ENCODE results near the gene SYNDIG1L.

Gene SYNDIG1L

DNA sequence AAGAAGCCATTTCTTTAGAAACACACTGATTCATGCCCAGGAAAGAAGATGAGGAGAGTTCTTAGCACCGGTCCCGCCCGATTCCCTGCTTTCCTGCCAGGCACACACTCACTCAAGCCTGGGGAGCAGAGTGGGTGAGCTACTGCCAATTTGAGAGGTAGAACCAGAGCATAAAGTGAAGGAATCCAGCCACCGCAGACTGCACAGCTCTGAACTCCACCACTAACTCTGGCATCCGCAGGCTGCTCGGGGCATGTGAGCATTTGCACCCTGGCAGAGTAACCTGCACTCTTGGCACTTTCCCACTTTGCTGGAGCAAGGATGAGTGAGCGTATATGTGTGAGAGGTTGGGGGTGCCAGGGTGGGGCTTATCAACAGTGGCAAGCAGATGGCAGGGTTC, 4.0 kb upstream of the SYNDIG1L start:
- peaks cover 2% of the 10 kb centered on the region; the same call in 1 of the 2 replicates for H3K27me3 ChIP-seq (ENCODE audit: insufficient read depth, low read depth)
- no peaks in the 10 kb centered on the region for H3K4me1 ChIP-seq (ENCODE audit: low read depth, poor library complexity, severe bottlenecking)
- no peaks in the 10 kb centered on the region for H3K79me2 ChIP-seq (ENCODE audit: insufficient read depth, low read depth)
- no peaks in the 10 kb centered on the region for H3K36me3 ChIP-seq (ENCODE audit: insufficient read depth)
- H4K20me1 ChIP-seq (ENCODE audit: insufficient read depth): no peaks in the 10 kb centered on the region
- TF ChIP-seq, protein P1, sequence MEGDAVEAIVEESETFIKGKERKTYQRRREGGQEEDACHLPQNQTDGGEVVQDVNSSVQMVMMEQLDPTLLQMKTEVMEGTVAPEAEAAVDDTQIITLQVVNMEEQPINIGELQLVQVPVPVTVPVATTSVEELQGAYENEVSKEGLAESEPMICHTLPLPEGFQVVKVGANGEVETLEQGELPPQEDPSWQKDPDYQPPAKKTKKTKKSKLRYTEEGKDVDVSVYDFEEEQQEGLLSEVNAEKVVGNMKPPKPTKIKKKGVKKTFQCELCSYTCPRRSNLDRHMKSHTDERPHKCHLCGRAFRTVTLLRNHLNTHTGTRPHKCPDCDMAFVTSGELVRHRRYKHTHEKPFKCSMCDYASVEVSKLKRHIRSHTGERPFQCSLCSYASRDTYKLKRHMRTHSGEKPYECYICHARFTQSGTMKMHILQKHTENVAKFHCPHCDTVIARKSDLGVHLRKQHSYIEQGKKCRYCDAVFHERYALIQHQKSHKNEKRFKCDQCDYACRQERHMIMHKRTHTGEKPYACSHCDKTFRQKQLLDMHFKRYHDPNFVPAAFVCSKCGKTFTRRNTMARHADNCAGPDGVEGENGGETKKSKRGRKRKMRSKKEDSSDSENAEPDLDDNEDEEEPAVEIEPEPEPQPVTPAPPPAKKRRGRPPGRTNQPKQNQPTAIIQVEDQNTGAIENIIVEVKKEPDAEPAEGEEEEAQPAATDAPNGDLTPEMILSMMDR (conservative IDR thresholded peaks at IDR 0.05; ENCODE audit: low read depth, low read length): no peak
- H3K4me3 ChIP-seq (IDR thresholded peaks at IDR 0.05; ENCODE audit: insufficient read depth, low read depth, low read length): no peak overlapping the region
- no peak overlapping the region for H3K27ac ChIP-seq
- no peak overlapping the region for H2AFZ ChIP-seq (ENCODE audit: low read depth)
- H3K9ac ChIP-seq: no peak overlapping the region
- no peak overlapping the region for H3K4me2 ChIP-seq

DNA sequence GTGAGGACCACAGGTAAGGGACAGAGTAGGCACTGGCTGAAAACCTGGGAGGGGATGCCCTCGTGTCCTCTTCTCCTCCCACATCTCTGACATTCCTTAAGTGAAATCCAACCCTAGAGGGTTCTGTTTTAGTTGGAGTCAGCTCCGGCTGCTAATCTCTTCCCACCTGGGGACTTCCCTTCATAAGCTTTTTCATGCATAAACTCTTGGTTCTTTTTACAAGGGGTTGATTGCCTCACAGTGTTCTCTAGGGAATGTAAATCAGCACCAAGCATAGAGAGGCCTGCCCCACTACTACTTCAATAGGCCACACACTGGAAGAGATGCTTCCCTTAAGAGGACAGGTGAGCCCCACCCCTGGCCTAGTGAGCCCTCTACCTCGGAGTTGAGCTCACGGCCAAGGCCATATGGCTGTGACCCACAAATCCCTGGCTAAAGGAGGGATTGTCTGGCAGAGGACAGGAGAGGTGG, 3.2 kb upstream of the SYNDIG1L start:
- TF ChIP-seq, protein P1 (conservative IDR thresholded peaks at IDR 0.05; ENCODE audit: low read depth, low read length): no peak
- H3K27me3 ChIP-seq (ENCODE audit: insufficient read depth, low read depth): peaks cover 9% of the 10 kb centered on the region; the same call in 1 of the 2 replicates
- H3K4me2 ChIP-seq: no peak overlapping the region
- H3K36me3 ChIP-seq (ENCODE audit: insufficient read depth): no peaks in the 10 kb centered on the region
- H3K27ac ChIP-seq: no peak overlapping the region
- no peaks in the 10 kb centered on the region for H3K79me2 ChIP-seq (ENCODE audit: insufficient read depth, low read depth)
- H2AFZ ChIP-seq (ENCODE audit: low read depth): no peak overlapping the region
- H3K4me3 ChIP-seq (IDR thresholded peaks at IDR 0.05; ENCODE audit: insufficient read depth, low read depth, low read length): no peak overlapping the region
- no peaks in the 10 kb centered on the region for H4K20me1 ChIP-seq (ENCODE audit: insufficient read depth)
- H3K4me1 ChIP-seq (ENCODE audit: low read depth, poor library complexity, severe bottlenecking): no peaks in the 10 kb centered on the region
- no peak overlapping the region for H3K9ac ChIP-seq

DNA sequence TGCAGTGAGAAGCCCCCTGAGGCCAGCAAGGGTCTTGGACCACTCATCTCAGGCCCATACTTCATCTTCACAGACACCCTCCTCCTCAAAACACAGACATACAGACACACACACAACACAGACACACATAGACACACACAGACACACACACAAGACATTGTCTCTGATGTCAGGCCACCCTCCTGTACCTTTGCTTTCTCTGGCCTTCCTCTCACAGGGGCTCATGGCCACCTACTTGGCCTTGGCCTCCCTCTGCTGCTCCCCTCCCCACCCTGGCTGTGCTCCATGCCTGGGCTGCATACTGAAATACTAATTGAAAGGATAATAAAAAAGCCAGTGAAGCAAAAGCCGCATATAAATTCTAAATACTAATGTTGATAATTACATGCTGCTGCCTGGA, 1.6 kb upstream of the SYNDIG1L start:
- H2AFZ ChIP-seq (ENCODE audit: low read depth): no peak overlapping the region
- no peak overlapping the region for H3K9ac ChIP-seq
- H3K4me3 ChIP-seq (IDR thresholded peaks at IDR 0.05; ENCODE audit: insufficient read depth, low read depth, low read length): no peak overlapping the region
- no peaks in the 10 kb centered on the region for H3K4me1 ChIP-seq (ENCODE audit: low read depth, poor library complexity, severe bottlenecking)
- H3K27ac ChIP-seq: no peak overlapping the region
- peaks cover 17% of the 10 kb centered on the region; the same call in 1 of the 2 replicates for H3K27me3 ChIP-seq (ENCODE audit: insufficient read depth, low read depth)
- no peak overlapping the region for H3K4me2 ChIP-seq
- TF ChIP-seq, protein P1 (conservative IDR thresholded peaks at IDR 0.05; ENCODE audit: low read depth, low read length): no peak
- no peaks in the 10 kb centered on the region for H3K36me3 ChIP-seq (ENCODE audit: insufficient read depth)
- H3K79me2 ChIP-seq (ENCODE audit: insufficient read depth, low read depth): no peaks in the 10 kb centered on the region
- no peaks in the 10 kb centered on the region for H4K20me1 ChIP-seq (ENCODE audit: insufficient read depth)

DNA sequence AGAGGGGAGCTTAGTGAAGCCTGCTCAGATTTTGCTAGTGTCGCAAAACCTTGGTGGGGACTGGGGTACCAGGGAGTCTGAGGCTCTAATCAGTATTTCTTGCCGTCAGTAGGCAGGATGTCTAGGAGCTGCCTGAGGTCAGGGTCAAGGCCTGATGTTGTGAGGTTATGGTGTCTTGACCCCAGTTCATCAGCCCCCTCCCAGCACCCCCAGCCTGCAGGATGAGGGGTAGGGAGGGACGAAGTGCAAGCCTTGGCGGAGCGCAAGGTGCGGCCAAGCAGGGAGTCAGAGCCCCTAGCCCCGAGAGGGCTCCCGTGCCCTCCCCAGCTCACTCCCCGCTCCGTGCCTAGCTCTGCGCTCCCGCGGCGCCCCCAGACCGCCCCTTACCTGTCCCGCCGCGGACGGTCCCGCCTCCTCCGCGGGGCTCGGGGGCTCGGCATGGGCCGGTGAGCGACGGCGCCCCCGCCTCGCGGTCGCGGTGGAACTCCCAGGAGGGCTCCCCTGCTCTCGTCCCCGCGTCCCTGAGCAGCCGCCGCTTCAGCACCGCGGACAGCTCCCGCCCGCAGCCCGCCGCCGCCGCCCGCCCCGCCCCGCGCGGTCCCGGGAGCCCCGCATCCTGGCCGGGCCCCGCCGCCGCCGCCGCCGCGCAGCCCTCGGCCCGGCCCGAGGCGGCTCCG, 347 bp downstream of the SYNDIG1L start:
- no peak overlapping the region for H3K4me3 ChIP-seq (IDR thresholded peaks at IDR 0.05; ENCODE audit: insufficient read depth, low read depth, low read length)
- no peaks in the 10 kb centered on the region for H3K36me3 ChIP-seq (ENCODE audit: insufficient read depth)
- H3K4me1 ChIP-seq (ENCODE audit: low read depth, poor library complexity, severe bottlenecking): no peaks in the 10 kb centered on the region
- H3K27me3 ChIP-seq (ENCODE audit: insufficient read depth, low read depth): peaks cover 23% of the 10 kb centered on the region; the same call in 1 of the 2 replicates
- no peaks in the 10 kb centered on the region for H3K79me2 ChIP-seq (ENCODE audit: insufficient read depth, low read depth)
- no peak overlapping the region for H3K9ac ChIP-seq
- TF ChIP-seq, protein P1 (conservative IDR thresholded peaks at IDR 0.05; ENCODE audit: low read depth, low read length): no peak
- H2AFZ ChIP-seq (ENCODE audit: low read depth): no peak overlapping the region
- H3K4me2 ChIP-seq: no peak overlapping the region
- no peak overlapping the region for H3K27ac ChIP-seq
- no peaks in the 10 kb centered on the region for H4K20me1 ChIP-seq (ENCODE audit: insufficient read depth)

Data from KMS-11 (cell line).